Adipocyte (in vitro differentiated cells): Measurements from ENCODE around the gene GDF11.
"Not testable (repeated sequence)": the region's sequence is repeated elsewhere in the genome, so short reads cannot be mapped to it uniquely, and the experiment has no call there.

Experiments
- DNase-seq: peaks from one replicate; pipeline ENCODE4 v3.0.0-alpha.2; 2015; ENCODE audit warnings: low read depth
- H3K27me3 ChIP-seq: replicated peaks from 2 replicates; pipeline ENCODE4 v1.7.0; 2013; ENCODE audit warnings: mild to moderate bottlenecking, low read length, moderate library complexity; ENCODE audit not compliant: control insufficient read depth, insufficient read depth
- H3K36me3 ChIP-seq: 2 replicates; pipeline ENCODE4 v1.7.0; 2013; ENCODE audit warnings: low read length, mild to moderate bottlenecking, moderate library complexity; ENCODE audit not compliant: control insufficient read depth, insufficient read depth, severe bottlenecking
- H3K4me1 ChIP-seq: 2 replicates; pipeline ENCODE4 v1.7.0; 2013; ENCODE audit warnings: mild to moderate bottlenecking, low read length, moderate library complexity; ENCODE audit not compliant: control insufficient read depth, insufficient read depth
- H3K4me3 ChIP-seq: 2 replicates; pipeline ENCODE4 v1.7.0; 2013; ENCODE audit warnings: mild to moderate bottlenecking, low read length, moderate library complexity
- H3K9ac ChIP-seq: 2 replicates; pipeline ENCODE4 v1.7.0; 2013; ENCODE audit warnings: mild to moderate bottlenecking, low read length, moderate library complexity
- H3K9me3 ChIP-seq: 2 replicates; pipeline ENCODE4 v1.7.0; 2013; ENCODE audit warnings: mild to moderate bottlenecking, low read length, moderate library complexity; ENCODE audit not compliant: control insufficient read depth

Gene GDF11

GRCh38 chr12:55746174-55746912 is 3.4 kb downstream of the GDF11 start:
- Histone ChIP-seq H3K4me3 (no peak overlapping the region), H3K36me3 (peaks cover 12% of the 10 kb centered on the region)
- no peak for DNase-seq

DNA sequence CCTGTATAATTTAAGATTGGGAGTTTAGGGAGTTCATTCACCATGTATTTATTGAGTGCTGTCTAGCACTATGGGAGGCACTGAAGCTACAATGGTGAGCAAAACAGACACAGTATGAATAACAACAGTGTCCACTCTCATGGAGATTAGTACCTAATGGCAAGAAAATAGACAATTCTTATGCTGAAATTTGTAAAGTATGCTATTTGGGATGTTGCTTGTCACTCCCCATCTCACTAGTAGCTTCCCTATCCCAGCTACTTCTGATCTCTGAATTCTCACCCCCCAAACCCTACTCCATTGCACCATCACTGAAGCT is 4.0 kb downstream of the GDF11 start:
- H3K4me1 ChIP-seq = peaks cover 37% of the 10 kb centered on the region
- no peak overlapping the region for H3K4me3 ChIP-seq
- no peak overlapping the region for H3K9ac ChIP-seq
- H3K9me3 ChIP-seq = no peaks in the 10 kb centered on the region
- peaks cover 18% of the 10 kb centered on the region for H3K36me3 ChIP-seq
- DNase-seq = no peak
- no peaks in the 10 kb centered on the region for H3K27me3 ChIP-seq

More at GRCh38 chr12:55746174-55746912, 3.4 kb downstream of the GDF11 start:
- Histone ChIP-seq H3K4me1 (peaks cover 38% of the 10 kb centered on the region), H3K9me3 (no peaks in the 10 kb centered on the region), H3K9ac (no peak overlapping the region), H3K27me3 (no peaks in the 10 kb centered on the region)

DNA sequence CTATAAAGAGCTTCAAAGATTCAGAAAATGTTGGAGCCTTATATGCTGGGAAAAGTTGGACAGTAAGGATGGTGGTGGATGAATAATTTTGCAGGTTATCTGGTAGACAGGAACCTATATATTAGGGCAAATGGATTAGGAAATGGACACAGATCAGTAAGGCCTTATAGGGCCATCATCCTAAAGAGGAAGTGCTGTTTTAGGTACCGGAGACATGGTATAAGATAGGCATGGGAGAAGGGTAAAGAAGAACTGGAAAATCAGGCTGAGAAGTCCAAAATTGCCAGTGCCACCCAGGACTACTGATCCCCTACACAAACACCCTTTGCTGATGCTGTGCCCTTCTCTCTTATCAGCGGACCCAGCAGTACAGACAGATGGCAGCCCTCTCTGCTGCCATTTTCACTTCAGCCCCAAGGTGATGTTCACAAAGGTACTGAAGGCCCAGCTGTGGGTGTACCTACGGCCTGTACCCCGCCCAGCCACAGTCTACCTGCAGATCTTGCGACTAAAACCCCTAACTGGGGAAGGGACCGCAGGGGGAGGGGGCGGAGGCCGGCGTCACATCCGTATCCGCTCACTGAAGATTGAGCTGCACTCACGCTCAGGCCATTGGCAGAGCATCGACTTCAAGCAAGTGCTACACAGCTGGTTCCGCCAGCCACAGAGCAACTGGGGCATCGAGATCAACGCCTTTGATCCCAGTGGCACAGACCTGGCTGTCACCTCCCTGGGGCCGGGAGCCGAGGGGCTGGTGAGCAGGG is 5.5 kb downstream of the GDF11 start:
- peaks cover 33% of the 10 kb centered on the region for H3K36me3 ChIP-seq
- H3K9ac ChIP-seq = no peak overlapping the region
- no peaks in the 10 kb centered on the region for H3K9me3 ChIP-seq
- H3K4me3 ChIP-seq = no peak overlapping the region
- peaks cover 30% of the 10 kb centered on the region for H3K4me1 ChIP-seq
- no peaks in the 10 kb centered on the region for H3K27me3 ChIP-seq
- DNase-seq = no peak

DNA sequence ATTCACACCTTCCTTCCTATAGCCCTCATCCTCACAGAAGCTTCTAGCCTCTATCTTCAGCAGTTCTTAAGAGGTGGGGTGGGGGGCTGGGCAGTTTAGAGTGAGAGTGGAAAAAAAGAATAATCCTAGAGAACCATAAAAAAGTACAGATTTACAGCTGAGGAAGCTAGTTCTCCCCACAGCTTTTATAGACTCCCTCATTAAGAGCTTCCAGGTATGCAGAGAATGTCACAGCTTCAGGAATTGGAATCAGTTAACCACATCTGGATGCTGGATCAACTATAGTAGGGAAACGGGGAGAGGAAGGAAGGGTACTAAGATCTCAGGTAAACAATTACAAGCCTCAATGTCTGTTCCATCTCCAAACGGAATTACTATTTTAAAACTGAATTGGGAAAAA is 12.3 kb downstream of the GDF11 start:
- DNase-seq = no peak
- Histone ChIP-seq H3K9ac (no peak overlapping the region), H3K36me3 (peaks cover 88% of the 10 kb centered on the region), H3K27me3 (no peaks in the 10 kb centered on the region), H3K9me3 (no peaks in the 10 kb centered on the region), H3K4me3 (no peak overlapping the region), H3K4me1 (peaks cover 4% of the 10 kb centered on the region)

GRCh38 chr12:55757701-55758100 is 14.8 kb downstream of the GDF11 start:
- no peak for DNase-seq
- H3K4me3 ChIP-seq = no peak overlapping the region
- H3K9ac ChIP-seq = no peak overlapping the region
- H3K9me3 ChIP-seq = no peaks in the 10 kb centered on the region
- no peaks in the 10 kb centered on the region for H3K27me3 ChIP-seq
- peaks cover 88% of the 10 kb centered on the region for H3K36me3 ChIP-seq
- H3K4me1 ChIP-seq = no peaks in the 10 kb centered on the region

DNA sequence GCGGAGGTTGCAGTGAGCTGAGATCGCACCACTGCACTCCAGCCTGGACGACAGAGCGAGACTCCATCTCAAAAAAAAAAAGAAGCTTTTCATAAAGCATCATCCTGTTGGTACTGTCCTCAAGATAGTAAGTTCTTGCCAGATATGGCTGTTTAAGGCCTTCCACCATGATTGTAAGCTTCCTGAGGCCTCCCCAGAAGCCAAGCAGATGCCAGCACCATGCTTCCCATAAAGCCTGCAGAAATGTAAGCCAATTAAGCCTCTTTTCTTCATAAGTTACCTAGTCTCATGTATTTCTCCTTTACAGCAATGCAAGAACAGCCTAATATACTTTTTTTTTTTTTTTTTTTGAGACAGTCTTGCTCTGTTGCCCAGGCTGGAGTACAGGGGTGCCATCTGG is 15.7 kb downstream of the GDF11 start:
- H3K27me3 ChIP-seq, H3K4me1 ChIP-seq, DNase-seq, H3K9me3 ChIP-seq, H3K9ac ChIP-seq, H3K4me3 ChIP-seq: not testable (repeated sequence)
- peaks cover 81% of the 10 kb centered on the region for H3K36me3 ChIP-seq

DNA sequence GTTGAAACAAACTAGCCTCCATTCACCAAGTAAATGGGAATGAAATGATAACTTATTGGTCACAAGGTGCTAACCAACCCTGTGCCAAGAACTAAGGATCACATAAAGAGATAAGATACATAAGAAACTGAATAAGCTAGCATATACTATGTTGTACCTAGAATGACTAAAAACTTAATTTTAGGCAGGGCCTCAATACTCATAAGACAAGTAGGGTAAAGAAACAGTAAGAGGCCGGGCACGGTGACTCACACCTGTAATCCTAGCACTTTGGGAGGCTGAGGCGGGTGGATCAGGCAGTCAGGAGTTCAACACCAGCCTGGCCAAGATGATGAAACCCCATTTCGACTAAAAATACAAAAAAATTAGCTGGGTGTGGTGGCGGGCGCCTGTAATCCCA is 17.7 kb downstream of the GDF11 start:
- DNase-seq = no peak
- Histone ChIP-seq H3K9me3 (no peaks in the 10 kb centered on the region), H3K27me3 (no peaks in the 10 kb centered on the region), H3K4me3 (no peak overlapping the region), H3K9ac (no peak overlapping the region), H3K4me1 (no peaks in the 10 kb centered on the region), H3K36me3 (peaks cover 63% of the 10 kb centered on the region)

GRCh38 chr12:55762646-55763045 is 19.7 kb downstream of the GDF11 start:
- H3K36me3 ChIP-seq = peaks cover 53% of the 10 kb centered on the region

GRCh38 chr12:55765736-55766290 is 22.9 kb downstream of the GDF11 start:
- Histone ChIP-seq H3K9me3 (no peaks in the 10 kb centered on the region), H3K4me1 (no peaks in the 10 kb centered on the region), H3K9ac (no peak overlapping the region), H3K36me3 (peaks cover 45% of the 10 kb centered on the region), H3K27me3 (no peaks in the 10 kb centered on the region), H3K4me3 (no peak overlapping the region)
- no peak for DNase-seq

More at GRCh38 chr12:55762646-55763045, 19.7 kb downstream of the GDF11 start:
- no peak overlapping the region for H3K9ac ChIP-seq
- no peaks in the 10 kb centered on the region for H3K4me1 ChIP-seq
- H3K4me3 ChIP-seq = no peak overlapping the region
- DNase-seq = no peak
- no peaks in the 10 kb centered on the region for H3K27me3 ChIP-seq
- no peaks in the 10 kb centered on the region for H3K9me3 ChIP-seq

- no peaks in the 10 kb centered on the region for H3K4me1 ChIP-seq
- H3K36me3 ChIP-seq = peaks cover 51% of the 10 kb centered on the region
- H3K9ac ChIP-seq = no peak overlapping the region
- no peak for DNase-seq
- H3K27me3 ChIP-seq = no peaks in the 10 kb centered on the region
- H3K4me3 ChIP-seq = no peak overlapping the region
- no peaks in the 10 kb centered on the region for H3K9me3 ChIP-seq
These were observed 24.2 kb downstream of the GDF11 start for GRCh38 chr12:55767156-55767555.

- H3K4me3 ChIP-seq = no peak overlapping the region
- H3K27me3 ChIP-seq = no peaks in the 10 kb centered on the region
- no peak for DNase-seq
- no peaks in the 10 kb centered on the region for H3K9me3 ChIP-seq
- no peaks in the 10 kb centered on the region for H3K4me1 ChIP-seq
- H3K36me3 ChIP-seq = peaks cover 64% of the 10 kb centered on the region
- no peak overlapping the region for H3K9ac ChIP-seq
These were observed 28.8 kb downstream of the GDF11 start for GRCh38 chr12:55771736-55772135.
